Nephron (organoid): Measurements from ENCODE around the gene ANXA4.

Source experiments
- H3K27ac Mint-ChIP-seq, 3 experiments: 2 replicates each; pipeline ENCODE4 v1.8.0; 2020; ENCODE audit warnings: mixed read lengths in 3 of 3, mild to moderate bottlenecking in 2 of 3, moderate library complexity in 1 of 3
- H3K27me3 Mint-ChIP-seq: 2 replicates; pipeline ENCODE4 v1.8.0; 2021; ENCODE audit warnings: low read depth, mild to moderate bottlenecking, moderate library complexity, mixed read lengths
- H3K36me3 Mint-ChIP-seq: 2 replicates; pipeline ENCODE4 v1.8.0; 2020; ENCODE audit warnings: low read depth, mixed read lengths
- H3K4me1 Mint-ChIP-seq: 2 replicates; pipeline ENCODE4 v1.8.0; 2020; ENCODE audit warnings: mixed read lengths
- H3K4me3 Mint-ChIP-seq, 3 experiments: 2 replicates each; pipeline ENCODE4 v1.8.0; 2020; ENCODE audit warnings: mild to moderate bottlenecking in 3 of 3, mixed read lengths in 3 of 3, moderate library complexity in 2 of 3
- H3K9me3 Mint-ChIP-seq: 2 replicates; pipeline ENCODE4 v1.8.0; 2020; ENCODE audit warnings: mixed read lengths
- CTCF ChIP-seq, 3 experiments: fragments of 200-600 bp; sonication (generic); IDR thresholded peaks; one replicate each; pipeline ENCODE4 v1.5.0; 2021; ENCODE audit warnings: antibody characterized with exemption in 3 of 3; ENCODE audit not compliant: unreplicated experiment in 3 of 3

The ANXA4 gene

DNA sequence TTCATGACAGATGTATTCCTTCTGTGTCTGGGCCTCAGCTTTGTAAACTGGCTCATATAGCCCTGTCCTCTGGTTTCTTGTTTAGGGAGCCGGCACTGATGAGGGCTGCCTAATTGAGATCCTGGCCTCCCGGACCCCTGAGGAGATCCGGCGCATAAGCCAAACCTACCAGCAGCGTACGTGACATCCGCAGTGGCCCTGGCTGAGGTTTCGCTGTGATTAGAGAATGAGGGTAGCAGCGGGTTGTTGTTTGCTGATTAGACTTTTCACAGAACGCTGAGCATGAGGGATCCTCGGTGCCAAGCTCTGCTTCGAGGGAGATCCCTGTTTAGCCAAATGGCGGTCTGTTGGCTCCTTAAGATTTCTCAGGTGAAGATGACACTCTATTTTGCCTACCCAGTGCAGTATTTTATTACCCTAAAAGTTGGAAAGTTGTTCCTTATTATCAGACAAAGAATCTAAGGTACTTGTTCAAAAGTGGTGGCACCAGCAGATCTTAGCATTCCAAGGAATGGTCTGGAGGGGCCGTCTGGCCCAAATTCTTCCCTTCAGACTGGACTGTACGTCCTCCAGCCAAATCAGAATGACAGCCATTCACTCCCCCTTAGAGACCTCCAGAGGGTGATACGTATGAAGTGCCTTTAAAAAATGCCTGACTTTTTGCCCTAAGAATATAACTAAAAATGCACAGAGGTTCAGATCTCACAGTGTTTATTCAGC lies 66.0 kb downstream of the ANXA4 start:
- no peak for TF ChIP-seq CTCF (IDR thresholded peaks at IDR 0.05; ENCODE audit: unreplicated experiment in 3 of 3)
- no peaks in the 10 kb centered on the region for H3K4me1 Mint-ChIP-seq
- H3K27ac Mint-ChIP-seq = no peak overlapping the region
- no peaks in the 10 kb centered on the region for H3K27me3 Mint-ChIP-seq
- H3K36me3 Mint-ChIP-seq = peaks cover 42% of the 10 kb centered on the region
- H3K4me3 Mint-ChIP-seq = no peak overlapping the region
- H3K9me3 Mint-ChIP-seq = no peaks in the 10 kb centered on the region

GRCh38 chr2:69810550-69810949 lies 68.6 kb downstream of the ANXA4 start:
- H3K9me3 Mint-ChIP-seq = no peaks in the 10 kb centered on the region
- H3K27me3 Mint-ChIP-seq = peaks cover 3% of the 10 kb centered on the region

GRCh38 chr2:69811018-69811417 lies 69.1 kb downstream of the ANXA4 start:
- Mint-ChIP-seq H3K36me3 (peaks cover 34% of the 10 kb centered on the region), H3K4me1 (no peaks in the 10 kb centered on the region), H3K27me3 (peaks cover 3% of the 10 kb centered on the region), H3K9me3 (no peaks in the 10 kb centered on the region), H3K4me3 (no peak overlapping the region), H3K27ac (peak overlapping the region in 1 of 3 experiments; percentile 5)
- no peak for TF ChIP-seq CTCF (IDR thresholded peaks at IDR 0.05; ENCODE audit: unreplicated experiment in 3 of 3)

More at GRCh38 chr2:69810550-69810949, 68.6 kb downstream of the ANXA4 start:
- Mint-ChIP-seq H3K36me3 (peaks cover 38% of the 10 kb centered on the region), H3K4me1 (no peaks in the 10 kb centered on the region), H3K27ac (no peak overlapping the region), H3K4me3 (no peak overlapping the region)
- no peak for TF ChIP-seq CTCF (IDR thresholded peaks at IDR 0.05; ENCODE audit: unreplicated experiment in 3 of 3)

DNA sequence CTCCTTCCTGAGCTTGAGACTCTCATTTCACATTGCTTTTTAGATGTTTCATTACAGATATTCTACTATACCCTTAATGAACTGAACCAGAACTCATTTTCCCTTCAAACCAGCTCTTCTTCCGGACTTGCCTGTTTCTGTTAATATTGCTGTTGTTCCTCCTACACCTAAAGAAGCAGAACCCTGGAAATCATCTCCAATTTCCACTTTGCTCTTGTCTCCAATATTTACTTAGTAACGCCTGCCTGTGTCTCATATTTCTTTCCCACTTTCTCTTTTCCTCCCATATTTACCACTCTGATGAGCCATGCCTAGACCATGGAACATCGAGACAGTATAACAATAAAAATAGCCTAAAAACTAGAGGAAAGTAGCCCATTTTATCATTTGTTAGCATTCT lies 69.7 kb downstream of the ANXA4 start:
- no peaks in the 10 kb centered on the region for H3K9me3 Mint-ChIP-seq
- no peaks in the 10 kb centered on the region for H3K4me1 Mint-ChIP-seq
- H3K36me3 Mint-ChIP-seq = peaks cover 29% of the 10 kb centered on the region
- H3K27me3 Mint-ChIP-seq = peaks cover 3% of the 10 kb centered on the region
- H3K4me3 Mint-ChIP-seq = no peak overlapping the region
- peak overlapping the region in 1 of 3 experiments; percentile 19 for H3K27ac Mint-ChIP-seq
- no peak for TF ChIP-seq CTCF (IDR thresholded peaks at IDR 0.05; ENCODE audit: unreplicated experiment in 3 of 3)

DNA sequence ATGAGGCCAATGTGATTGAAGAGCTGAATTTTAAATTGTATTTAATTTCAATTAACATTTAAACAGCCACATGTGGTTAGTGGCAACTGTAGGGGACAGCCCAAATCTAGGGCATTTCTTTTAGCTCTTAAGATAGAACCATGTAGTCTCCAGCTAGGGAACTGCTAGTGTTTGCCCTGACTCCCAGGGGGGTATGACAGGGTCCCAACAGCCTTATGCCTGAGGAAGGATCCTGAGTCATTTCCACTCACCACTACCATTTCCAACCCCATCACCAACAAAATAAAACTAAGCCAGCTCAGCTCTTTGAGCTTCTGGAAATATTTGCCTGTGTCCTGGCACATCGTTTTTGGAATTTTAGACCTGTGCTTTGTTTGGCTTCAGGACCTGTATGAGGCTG lies 73.8 kb downstream of the ANXA4 start:
- H3K4me1 Mint-ChIP-seq = peaks cover 16% of the 10 kb centered on the region
- peaks cover 20% of the 10 kb centered on the region for H3K36me3 Mint-ChIP-seq
- no peak for TF ChIP-seq CTCF (IDR thresholded peaks at IDR 0.05; ENCODE audit: unreplicated experiment in 3 of 3)
- H3K9me3 Mint-ChIP-seq = no peaks in the 10 kb centered on the region
- H3K4me3 Mint-ChIP-seq = no peak overlapping the region
- peak overlapping the region in 1 of 3 experiments; percentile 5 for H3K27ac Mint-ChIP-seq
- H3K27me3 Mint-ChIP-seq = peaks cover 9% of the 10 kb centered on the region
